Skin of body (tissue), 2 donors: ENCODE measurements around the gene TMC7. TPM values are rescaled to one million over a fixed set of nuclear protein-coding genes. Genes with fewer than 3 reads are reported as not detected.
A peak's percentile ranks its signal among the peaks of the same experiment; 100 is the strongest.

Experiments used
- DNase-seq: peaks from one replicate; lab custom pipeline; 2025; lab: John Stamatoyannopoulos, UW
- total RNA-seq: library from RNA; depleted of rRNA; stranded (reverse); fragments of >200 nt; gene quantifications from one replicate; pipeline ENCODE4 v1.2.3, GENCODE V29; 2014

Gene TMC7
- total RNA-seq, 1 donor from 2014 or later, result 1.2 TPM

- DNase-seq, result no peak
Observed at GRCh38 chr16:19029980-19030379, 46.2 kb downstream of the TMC7 start.

- no peak for DNase-seq
Observed at GRCh38 chr16:19031738-19032137, 48.0 kb downstream of the TMC7 start.

- DNase-seq, result no peak
Observed at GRCh38 chr16:19033761-19034160, 50.0 kb downstream of the TMC7 start.

- no peak for DNase-seq
Observed at GRCh38 chr16:19040400-19040799, 56.7 kb downstream of the TMC7 start.

GRCh38 chr16:19044769-19045168, 61.0 kb downstream of the TMC7 start:
- no peak for DNase-seq

GRCh38 chr16:19046062-19046461, 62.3 kb downstream of the TMC7 start:
- no peak for DNase-seq

- no peak for DNase-seq
Observed at GRCh38 chr16:19062706-19063105, 79.0 kb downstream of the TMC7 start.

- DNase-seq, result no peak
Observed at GRCh38 chr16:19066988-19067348, 83.2 kb downstream of the TMC7 start.

- DNase-seq, result peak; percentile 99
Observed at GRCh38 chr16:19067349-19068236, 83.9 kb downstream of the TMC7 start, which contains the start of gene COQ7. COQ7 (plus strand) TSS chr16:19067614; CDS start chr16:19067665, 51 bp downstream.

- DNase-seq, result no peak
Observed at GRCh38 chr16:19068237-19068815, 84.6 kb downstream of the TMC7 start.

- DNase-seq, result no peak
Observed at GRCh38 chr16:19071811-19072777, 88.4 kb downstream of the TMC7 start.

- no peak for DNase-seq
Observed at GRCh38 chr16:19073344-19073743, 89.6 kb downstream of the TMC7 start.

- no peak for DNase-seq
Observed at GRCh38 chr16:19073863-19074262, 90.1 kb downstream of the TMC7 start.

GRCh38 chr16:19075511-19075910, 91.8 kb downstream of the TMC7 start:
- DNase-seq, result no peak

GRCh38 chr16:19077879-19078278, 94.1 kb downstream of the TMC7 start:
- DNase-seq, result no peak

GRCh38 chr16:19083670-19084069, 99.9 kb downstream of the TMC7 start:
- no peak for DNase-seq

- DNase-seq, result no peak
Observed at GRCh38 chr16:19084139-19084538, 100.4 kb downstream of the TMC7 start.

- DNase-seq, result no peak
Observed at GRCh38 chr16:19084879-19085278, 101.1 kb downstream of the TMC7 start.

GRCh38 chr16:19085679-19086200, 102.0 kb downstream of the TMC7 start:
- no peak for DNase-seq

GRCh38 chr16:19086322-19087199, 102.8 kb downstream of the TMC7 start:
- DNase-seq, result peak; percentile 87
